Neural cell (in vitro differentiated cells): ENCODE measurements around the gene PGAM2.
"Not testable (repeated sequence)": the region's sequence is repeated elsewhere in the genome, so short reads cannot be mapped to it uniquely, and the experiment has no call there.

Source experiments
- EP300 ChIP-seq: fragments of 450-650 bp; conservative IDR thresholded peaks from 2 replicates; pipeline ENCODE4 v1.6.1; 2014; ENCODE audit warnings: antibody characterized with exemption, mild to moderate bottlenecking, moderate library complexity; ENCODE audit not compliant: poor library complexity, severe bottlenecking
- EZH2 ChIP-seq: fragments of 200-600, 300-800 bp; shearing (Covaris generic), sonication (generic); IDR thresholded peaks from 2 replicates; pipeline ENCODE4 v1.6.1; 2014; ENCODE audit warnings: antibody characterized with exemption, low read length, borderline replicate concordance, mild to moderate bottlenecking; ENCODE audit not compliant: insufficient read depth, poor library complexity, severe bottlenecking
- MXI1 ChIP-seq: fragments of 450-650 bp; conservative IDR thresholded peaks from 2 replicates; pipeline ENCODE4 v1.6.1; 2014; ENCODE audit warnings: antibody characterized with exemption, mild to moderate bottlenecking; ENCODE audit not compliant: poor library complexity, severe bottlenecking
- POLR2AphosphoS5 ChIP-seq: IDR thresholded peaks from 2 replicates; pipeline ENCODE4 v1.6.1; 2012
- SMC3 ChIP-seq: fragments of 450-650 bp; conservative IDR thresholded peaks from 2 replicates; pipeline ENCODE4 v1.6.1; 2014; ENCODE audit warnings: antibody characterized with exemption, mild to moderate bottlenecking, moderate library complexity; ENCODE audit not compliant: poor library complexity
- TAF1 ChIP-seq: IDR thresholded peaks from 2 replicates; pipeline ENCODE4 v1.6.1; 2012; ENCODE audit warnings: low read depth
- TF ChIP-seq, protein P1 (sequence below): fragments of 450-650 bp; IDR thresholded peaks from 2 replicates; pipeline ENCODE4 v1.5.1; 2014; ENCODE audit warnings: antibody characterized with exemption, mild to moderate bottlenecking, moderate library complexity; ENCODE audit not compliant: poor library complexity, severe bottlenecking
- TF ChIP-seq, protein P2 (sequence below): IDR thresholded peaks from 2 replicates; pipeline ENCODE4 v1.6.1; 2012; ENCODE audit warnings: borderline replicate concordance

DNA sequence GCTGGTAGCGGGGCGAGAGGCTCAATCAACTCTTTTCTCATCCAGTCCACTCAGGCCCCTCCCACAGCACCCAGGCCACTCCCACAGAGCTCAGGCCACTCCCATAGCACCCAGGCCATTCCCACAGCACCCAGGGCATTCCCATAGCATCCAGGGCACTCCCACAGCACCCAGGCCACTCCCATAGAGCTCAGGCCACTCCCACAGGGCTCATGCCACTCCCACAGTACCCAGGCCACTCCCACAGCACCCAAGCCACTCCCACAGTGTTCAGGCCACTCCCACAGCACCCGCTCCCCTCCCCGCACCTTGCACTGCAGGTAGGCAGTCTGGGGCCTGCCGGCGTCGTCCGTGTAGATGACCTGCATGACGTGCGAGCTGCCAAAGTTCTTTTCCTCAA is 29.0 kb downstream of the PGAM2 start:
- TF ChIP-seq, protein P1, sequence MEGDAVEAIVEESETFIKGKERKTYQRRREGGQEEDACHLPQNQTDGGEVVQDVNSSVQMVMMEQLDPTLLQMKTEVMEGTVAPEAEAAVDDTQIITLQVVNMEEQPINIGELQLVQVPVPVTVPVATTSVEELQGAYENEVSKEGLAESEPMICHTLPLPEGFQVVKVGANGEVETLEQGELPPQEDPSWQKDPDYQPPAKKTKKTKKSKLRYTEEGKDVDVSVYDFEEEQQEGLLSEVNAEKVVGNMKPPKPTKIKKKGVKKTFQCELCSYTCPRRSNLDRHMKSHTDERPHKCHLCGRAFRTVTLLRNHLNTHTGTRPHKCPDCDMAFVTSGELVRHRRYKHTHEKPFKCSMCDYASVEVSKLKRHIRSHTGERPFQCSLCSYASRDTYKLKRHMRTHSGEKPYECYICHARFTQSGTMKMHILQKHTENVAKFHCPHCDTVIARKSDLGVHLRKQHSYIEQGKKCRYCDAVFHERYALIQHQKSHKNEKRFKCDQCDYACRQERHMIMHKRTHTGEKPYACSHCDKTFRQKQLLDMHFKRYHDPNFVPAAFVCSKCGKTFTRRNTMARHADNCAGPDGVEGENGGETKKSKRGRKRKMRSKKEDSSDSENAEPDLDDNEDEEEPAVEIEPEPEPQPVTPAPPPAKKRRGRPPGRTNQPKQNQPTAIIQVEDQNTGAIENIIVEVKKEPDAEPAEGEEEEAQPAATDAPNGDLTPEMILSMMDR = not testable (repeated sequence)
- not testable (repeated sequence) for TF ChIP-seq POLR2AphosphoS5, EP300, MXI1, SMC3, TAF1, EZH2
- TF ChIP-seq, protein P2, sequence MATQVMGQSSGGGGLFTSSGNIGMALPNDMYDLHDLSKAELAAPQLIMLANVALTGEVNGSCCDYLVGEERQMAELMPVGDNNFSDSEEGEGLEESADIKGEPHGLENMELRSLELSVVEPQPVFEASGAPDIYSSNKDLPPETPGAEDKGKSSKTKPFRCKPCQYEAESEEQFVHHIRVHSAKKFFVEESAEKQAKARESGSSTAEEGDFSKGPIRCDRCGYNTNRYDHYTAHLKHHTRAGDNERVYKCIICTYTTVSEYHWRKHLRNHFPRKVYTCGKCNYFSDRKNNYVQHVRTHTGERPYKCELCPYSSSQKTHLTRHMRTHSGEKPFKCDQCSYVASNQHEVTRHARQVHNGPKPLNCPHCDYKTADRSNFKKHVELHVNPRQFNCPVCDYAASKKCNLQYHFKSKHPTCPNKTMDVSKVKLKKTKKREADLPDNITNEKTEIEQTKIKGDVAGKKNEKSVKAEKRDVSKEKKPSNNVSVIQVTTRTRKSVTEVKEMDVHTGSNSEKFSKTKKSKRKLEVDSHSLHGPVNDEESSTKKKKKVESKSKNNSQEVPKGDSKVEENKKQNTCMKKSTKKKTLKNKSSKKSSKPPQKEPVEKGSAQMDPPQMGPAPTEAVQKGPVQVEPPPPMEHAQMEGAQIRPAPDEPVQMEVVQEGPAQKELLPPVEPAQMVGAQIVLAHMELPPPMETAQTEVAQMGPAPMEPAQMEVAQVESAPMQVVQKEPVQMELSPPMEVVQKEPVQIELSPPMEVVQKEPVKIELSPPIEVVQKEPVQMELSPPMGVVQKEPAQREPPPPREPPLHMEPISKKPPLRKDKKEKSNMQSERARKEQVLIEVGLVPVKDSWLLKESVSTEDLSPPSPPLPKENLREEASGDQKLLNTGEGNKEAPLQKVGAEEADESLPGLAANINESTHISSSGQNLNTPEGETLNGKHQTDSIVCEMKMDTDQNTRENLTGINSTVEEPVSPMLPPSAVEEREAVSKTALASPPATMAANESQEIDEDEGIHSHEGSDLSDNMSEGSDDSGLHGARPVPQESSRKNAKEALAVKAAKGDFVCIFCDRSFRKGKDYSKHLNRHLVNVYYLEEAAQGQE = not testable (repeated sequence)
